Measurements from ENCODE around the gene PAPOLG.

DNA sequence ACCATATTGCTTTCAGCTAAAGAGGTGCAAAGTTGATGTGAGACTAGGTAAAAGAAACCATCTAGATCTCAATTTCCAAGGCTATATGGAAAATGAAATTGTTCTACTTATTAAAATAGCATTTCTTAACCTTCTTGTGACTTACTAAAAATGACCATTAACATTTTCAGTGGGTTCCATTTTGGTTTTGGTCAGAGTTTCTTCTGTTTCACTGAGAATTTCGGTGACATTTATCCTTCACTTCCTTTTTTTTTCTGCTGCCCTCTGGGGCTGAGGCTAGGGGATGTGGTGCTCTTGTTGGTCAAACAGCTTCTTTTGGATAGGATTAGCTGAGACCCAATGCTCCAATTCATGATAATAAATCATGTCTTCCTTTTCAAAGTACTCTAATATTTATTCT is 81.1 kb downstream of the PAPOLG start:
- TF ChIP-seq, protein P1, sequence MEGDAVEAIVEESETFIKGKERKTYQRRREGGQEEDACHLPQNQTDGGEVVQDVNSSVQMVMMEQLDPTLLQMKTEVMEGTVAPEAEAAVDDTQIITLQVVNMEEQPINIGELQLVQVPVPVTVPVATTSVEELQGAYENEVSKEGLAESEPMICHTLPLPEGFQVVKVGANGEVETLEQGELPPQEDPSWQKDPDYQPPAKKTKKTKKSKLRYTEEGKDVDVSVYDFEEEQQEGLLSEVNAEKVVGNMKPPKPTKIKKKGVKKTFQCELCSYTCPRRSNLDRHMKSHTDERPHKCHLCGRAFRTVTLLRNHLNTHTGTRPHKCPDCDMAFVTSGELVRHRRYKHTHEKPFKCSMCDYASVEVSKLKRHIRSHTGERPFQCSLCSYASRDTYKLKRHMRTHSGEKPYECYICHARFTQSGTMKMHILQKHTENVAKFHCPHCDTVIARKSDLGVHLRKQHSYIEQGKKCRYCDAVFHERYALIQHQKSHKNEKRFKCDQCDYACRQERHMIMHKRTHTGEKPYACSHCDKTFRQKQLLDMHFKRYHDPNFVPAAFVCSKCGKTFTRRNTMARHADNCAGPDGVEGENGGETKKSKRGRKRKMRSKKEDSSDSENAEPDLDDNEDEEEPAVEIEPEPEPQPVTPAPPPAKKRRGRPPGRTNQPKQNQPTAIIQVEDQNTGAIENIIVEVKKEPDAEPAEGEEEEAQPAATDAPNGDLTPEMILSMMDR (IDR thresholded peaks at IDR 0.05): no peak
- no peak for TF ChIP-seq POLR2A (IDR thresholded peaks at IDR 0.05)
